SU-DHL-6 (cell line): ENCODE data around the gene PLAAT2.

Experiments used
- H2AFZ ChIP-seq: fragments of 200-600 bp; sonication (generic); 2 replicates; pipeline ENCODE4 v1.6.1; 2014; ENCODE audit warnings: low read depth, mild to moderate bottlenecking, moderate library complexity, mixed read lengths, antibody characterized with exemption, low read length; ENCODE audit not compliant: severe bottlenecking
- H3F3A ChIP-seq: fragments of 200-600 bp; shearing (Covaris generic); 2 replicates; pipeline ENCODE4 v1.6.0; 2016; ENCODE audit warnings: antibody characterized with exemption, mild to moderate bottlenecking; ENCODE audit not compliant: insufficient read depth
- H3K27ac ChIP-seq: fragments of 200-600 bp; sonication (generic); 2 replicates; pipeline ENCODE4 v1.5.1; 2016; ENCODE audit warnings: low read depth, mild to moderate bottlenecking, low read length, moderate library complexity, mixed read lengths
- H3K27me3 ChIP-seq: fragments of 200-600 bp; sonication (generic), shearing (Covaris generic); 2 replicates; pipeline ENCODE4 v1.6.0; 2014; ENCODE audit warnings: mild to moderate bottlenecking, low read length
- H3K36me3 ChIP-seq: fragments of 200-600 bp; sonication (generic); 2 replicates; pipeline ENCODE4 v1.6.1; 2014; ENCODE audit warnings: mild to moderate bottlenecking, low read length, mixed read lengths
- H3K4me2 ChIP-seq: fragments of 300-600, 200-600 bp; shearing (Covaris generic), sonication (generic); 2 replicates; pipeline ENCODE4 v1.6.0; 2014; ENCODE audit warnings: low read length, low read depth, mild to moderate bottlenecking; ENCODE audit not compliant: poor library complexity, severe bottlenecking
- H3K4me3 ChIP-seq: fragments of 200-600 bp; sonication (generic); 2 replicates; pipeline ENCODE4 v1.5.1; 2014; ENCODE audit warnings: antibody characterized with exemption, low read length, mild to moderate bottlenecking, mixed read lengths; ENCODE audit not compliant: insufficient read depth, poor library complexity, severe bottlenecking
- H3K79me2 ChIP-seq: fragments of 200-600 bp; sonication (generic); 2 replicates; pipeline ENCODE4 v1.6.1; 2014; ENCODE audit warnings: mild to moderate bottlenecking, low read length, moderate library complexity; ENCODE audit not compliant: insufficient read depth
- H3K9ac ChIP-seq: fragments of 200-600 bp; sonication (generic); 2 replicates; pipeline ENCODE4 v1.7.0; 2014; ENCODE audit warnings: mild to moderate bottlenecking, low read length
- H3K9me2 ChIP-seq: fragments of 200-600 bp; sonication (generic); replicated peaks from 2 replicates; pipeline ENCODE4 v1.6.1; 2014; ENCODE audit warnings: low read length; ENCODE audit not compliant: insufficient read depth
- H3K9me3 ChIP-seq: fragments of 200-600 bp; sonication (generic); 2 replicates; pipeline ENCODE4 v1.6.1; 2014; ENCODE audit warnings: low read length, mixed read lengths; ENCODE audit not compliant: insufficient read depth
- H4K20me1 ChIP-seq: fragments of 200-600 bp; sonication (generic); 2 replicates; pipeline ENCODE4 v1.6.1; 2014; ENCODE audit warnings: low read depth, mild to moderate bottlenecking, antibody characterized with exemption, low read length, moderate library complexity, mixed read lengths
- EZH2phosphoT487 ChIP-seq: fragments of 200-600 bp; sonication (generic), shearing (Covaris generic); conservative IDR thresholded peaks from 2 replicates; pipeline ENCODE4 v1.6.1; 2018; ENCODE audit warnings: mild to moderate bottlenecking, antibody characterized with exemption, low read length, moderate library complexity, mixed read lengths
- TF ChIP-seq, protein P1 (sequence below): fragments of 200-600 bp; sonication (generic); IDR thresholded peaks from one replicate; pipeline ENCODE4 v1.5.1; 2017; ENCODE audit warnings: antibody characterized with exemption, mild to moderate bottlenecking, low read length, moderate library complexity; ENCODE audit not compliant: insufficient read depth, poor library complexity, severe bottlenecking

Gene PLAAT2

DNA sequence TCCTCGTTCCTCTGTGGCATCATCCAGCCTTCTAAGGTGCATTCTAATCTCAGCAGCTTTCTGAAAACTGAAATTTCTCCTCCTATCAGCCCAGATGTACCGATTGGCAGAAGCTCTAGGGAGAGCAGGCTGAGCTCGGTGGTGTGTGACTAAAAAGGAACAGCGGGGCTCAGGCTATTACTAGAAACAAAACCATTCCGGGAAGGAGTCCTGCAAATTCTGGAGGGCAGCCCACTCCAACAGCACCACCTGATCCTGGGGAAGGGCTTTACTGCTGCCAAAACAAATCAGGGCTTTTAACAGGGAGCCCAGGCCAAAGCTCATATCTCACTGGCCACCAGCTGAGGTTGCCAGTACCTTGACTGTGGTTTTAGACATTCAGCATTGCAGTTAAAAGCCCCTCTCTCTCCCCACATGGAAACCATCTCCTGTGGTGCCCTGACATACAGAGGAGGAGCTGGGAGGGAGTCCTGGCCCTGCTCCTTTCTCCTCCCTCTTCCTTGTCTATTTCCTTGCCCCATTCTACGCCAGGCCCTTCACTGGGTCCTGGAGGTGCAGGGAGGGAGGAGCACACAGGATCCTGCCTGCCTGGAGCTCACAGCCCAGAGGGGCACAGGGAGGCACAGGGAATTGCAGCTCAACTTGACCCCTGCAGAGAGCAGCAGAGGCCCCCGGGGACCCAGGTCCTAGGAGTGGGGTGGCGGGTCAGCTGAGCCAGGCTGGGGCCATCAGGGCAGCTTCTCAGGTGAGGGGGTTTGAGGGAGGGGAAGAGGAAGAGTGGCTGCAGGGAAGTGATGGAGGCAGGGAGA lies 25.7 kb downstream of the PLAAT2 start:
- no peaks in the 10 kb centered on the region for H3K79me2 ChIP-seq
- H4K20me1 ChIP-seq, result no peaks in the 10 kb centered on the region
- no peaks in the 10 kb centered on the region for H3K9me2 ChIP-seq
- H3K4me3 ChIP-seq, result no peak overlapping the region
- H3K9me3 ChIP-seq, result no peaks in the 10 kb centered on the region
- H3K36me3 ChIP-seq, result no peaks in the 10 kb centered on the region
- H3K27me3 ChIP-seq, result no peaks in the 10 kb centered on the region
- no peak overlapping the region for H3K9ac ChIP-seq
- H3K4me2 ChIP-seq, result no peak overlapping the region
- no peak overlapping the region for H2AFZ ChIP-seq
- TF ChIP-seq EZH2phosphoT487, result no peak
- TF ChIP-seq, protein P1, sequence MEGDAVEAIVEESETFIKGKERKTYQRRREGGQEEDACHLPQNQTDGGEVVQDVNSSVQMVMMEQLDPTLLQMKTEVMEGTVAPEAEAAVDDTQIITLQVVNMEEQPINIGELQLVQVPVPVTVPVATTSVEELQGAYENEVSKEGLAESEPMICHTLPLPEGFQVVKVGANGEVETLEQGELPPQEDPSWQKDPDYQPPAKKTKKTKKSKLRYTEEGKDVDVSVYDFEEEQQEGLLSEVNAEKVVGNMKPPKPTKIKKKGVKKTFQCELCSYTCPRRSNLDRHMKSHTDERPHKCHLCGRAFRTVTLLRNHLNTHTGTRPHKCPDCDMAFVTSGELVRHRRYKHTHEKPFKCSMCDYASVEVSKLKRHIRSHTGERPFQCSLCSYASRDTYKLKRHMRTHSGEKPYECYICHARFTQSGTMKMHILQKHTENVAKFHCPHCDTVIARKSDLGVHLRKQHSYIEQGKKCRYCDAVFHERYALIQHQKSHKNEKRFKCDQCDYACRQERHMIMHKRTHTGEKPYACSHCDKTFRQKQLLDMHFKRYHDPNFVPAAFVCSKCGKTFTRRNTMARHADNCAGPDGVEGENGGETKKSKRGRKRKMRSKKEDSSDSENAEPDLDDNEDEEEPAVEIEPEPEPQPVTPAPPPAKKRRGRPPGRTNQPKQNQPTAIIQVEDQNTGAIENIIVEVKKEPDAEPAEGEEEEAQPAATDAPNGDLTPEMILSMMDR, result no peak
- no peaks in the 10 kb centered on the region for H3F3A ChIP-seq
- H3K27ac ChIP-seq, result no peak overlapping the region

DNA sequence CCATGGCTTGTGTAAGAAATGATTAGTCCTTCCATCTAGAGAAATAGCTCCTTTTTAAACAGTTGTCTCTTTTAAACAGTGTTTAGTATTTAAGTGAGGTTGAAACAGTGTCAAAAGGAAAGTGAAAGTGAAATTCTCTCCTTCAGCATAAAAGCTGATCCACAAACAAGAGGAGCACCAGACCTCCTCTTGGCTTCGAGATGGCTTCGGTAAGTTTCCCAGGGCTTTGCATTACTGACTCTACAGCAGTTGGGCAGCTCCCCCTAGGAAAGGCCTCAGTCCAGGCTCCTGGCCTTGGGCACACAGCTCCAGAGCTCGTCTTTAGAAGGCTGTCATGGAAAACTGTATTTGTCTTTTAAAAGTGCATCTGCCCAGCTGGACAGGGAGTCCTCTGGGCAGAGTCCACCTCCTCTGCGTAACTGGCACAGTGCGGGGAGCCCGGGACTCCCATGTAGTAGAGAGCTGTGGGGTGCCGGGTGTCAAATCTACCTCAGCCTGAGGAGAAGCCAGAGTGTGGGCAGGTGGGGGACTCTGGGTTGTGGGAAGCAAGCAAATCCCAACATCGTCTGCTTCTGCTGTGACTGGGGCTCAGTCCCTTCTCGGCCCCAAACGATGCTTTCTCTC lies 26.4 kb downstream of the PLAAT2 start, which contains the start of gene PLAAT4:
PLAAT4 (plus strand) TSS at position 140 of the 624 bp plus-strand sequence; CDS start at position 201, 61 bp downstream.
- Histone ChIP-seq H3K9ac (no peak within 1 kb of the TSS), H3K4me3 (no peak within 1 kb of the TSS), H3K79me2 (no peaks in the 10 kb centered on the region), H3K27me3 (no peaks in the 10 kb centered on the region), H3K9me2 (no peaks in the 10 kb centered on the region), H3F3A (no peaks in the 10 kb centered on the region), H3K4me2 (peak within 1 kb of the TSS; percentile 22), H3K27ac (no peak within 1 kb of the TSS), H2AFZ (no peak within 1 kb of the TSS), H3K9me3 (no peaks in the 10 kb centered on the region), H3K36me3 (no peaks in the 10 kb centered on the region), H4K20me1 (no peaks in the 10 kb centered on the region)
- TF ChIP-seq EZH2phosphoT487, result no peak
- TF ChIP-seq, protein P1, result no peak

DNA sequence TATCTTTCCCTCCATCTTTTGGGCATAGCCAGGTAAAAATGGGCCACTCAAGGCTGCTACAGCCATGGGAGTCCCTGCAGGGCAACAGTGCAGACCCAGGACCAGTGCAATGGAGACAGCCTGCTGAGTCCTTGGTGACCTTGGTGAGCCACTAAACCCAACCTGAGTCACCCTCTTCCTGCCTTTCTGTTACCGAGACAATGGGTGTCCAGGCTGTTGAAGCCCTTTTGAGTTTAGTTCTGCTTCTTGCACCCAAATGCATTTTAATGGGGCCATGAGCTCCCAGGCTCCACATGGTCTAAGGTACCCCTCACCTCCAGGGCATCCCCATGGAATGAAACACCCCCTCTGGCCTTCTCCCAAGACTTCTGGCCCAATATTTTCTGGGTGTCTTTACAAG lies 27.4 kb downstream of the PLAAT2 start:
- Histone ChIP-seq H3K4me3 (no peak overlapping the region), H2AFZ (no peak overlapping the region), H3K27me3 (no peaks in the 10 kb centered on the region), H3K9ac (no peak overlapping the region), H4K20me1 (no peaks in the 10 kb centered on the region), H3K36me3 (no peaks in the 10 kb centered on the region), H3F3A (no peaks in the 10 kb centered on the region), H3K9me2 (no peaks in the 10 kb centered on the region), H3K79me2 (no peaks in the 10 kb centered on the region), H3K4me2 (no peak overlapping the region), H3K27ac (no peak overlapping the region), H3K9me3 (no peaks in the 10 kb centered on the region)
- TF ChIP-seq, protein P1, result no peak
- TF ChIP-seq EZH2phosphoT487, result no peak
